ENCODE data around the gene SPRED1.
A peak's percentile ranks its signal among the peaks of the same experiment; 100 is the strongest.

Gene SPRED1

GRCh38 chr15:38252481-38253350 lies at the start of gene SPRED1:
Gene SPRED1, plus strand, starts transcription at chr15:38252836. Its CDS starts 350 bp downstream, at chr15:38253186.
- peak; percentile 42 to 46 for DNase-seq

GRCh38 chr15:38205526-38206272 lies 46.9 kb upstream of the SPRED1 start:
- DNase-seq = no peak

GRCh38 chr15:38207621-38208020 lies 45.0 kb upstream of the SPRED1 start:
- DNase-seq = no peak

- no peak for DNase-seq
These were observed 44.4 kb upstream of the SPRED1 start for GRCh38 chr15:38208206-38208605.

GRCh38 chr15:38208779-38209178 lies 43.9 kb upstream of the SPRED1 start:
- DNase-seq = no peak

- no peak for DNase-seq
These were observed 41.4 kb upstream of the SPRED1 start for GRCh38 chr15:38211249-38211648.

GRCh38 chr15:38211811-38212210 lies 40.8 kb upstream of the SPRED1 start:
- no peak for DNase-seq

- DNase-seq = no peak
These were observed 39.8 kb upstream of the SPRED1 start for GRCh38 chr15:38212729-38213351.

- DNase-seq = no peak
These were observed 39.3 kb upstream of the SPRED1 start for GRCh38 chr15:38213356-38213755.

- no peak for DNase-seq
These were observed 36.9 kb upstream of the SPRED1 start for GRCh38 chr15:38215707-38216106.

GRCh38 chr15:38216763-38217162 lies 35.9 kb upstream of the SPRED1 start:
- no peak for DNase-seq

GRCh38 chr15:38217191-38217595 lies 35.4 kb upstream of the SPRED1 start:
- no peak for DNase-seq

GRCh38 chr15:38217788-38218609 lies 34.6 kb upstream of the SPRED1 start:
- DNase-seq = no peak

GRCh38 chr15:38220606-38221273 lies 31.9 kb upstream of the SPRED1 start:
- no peak for DNase-seq

GRCh38 chr15:38224486-38224885 lies 28.1 kb upstream of the SPRED1 start:
- no peak for DNase-seq

- no peak for DNase-seq
These were observed 27.3 kb upstream of the SPRED1 start for GRCh38 chr15:38225381-38225780.

GRCh38 chr15:38226608-38227266 lies 25.9 kb upstream of the SPRED1 start:
- no peak for DNase-seq

GRCh38 chr15:38227941-38228340 lies 24.7 kb upstream of the SPRED1 start:
- no peak for DNase-seq

GRCh38 chr15:38228618-38229017 lies 24.0 kb upstream of the SPRED1 start:
- DNase-seq = no peak

- no peak for DNase-seq
These were observed 22.8 kb upstream of the SPRED1 start for GRCh38 chr15:38229705-38230310.

GRCh38 chr15:38231436-38231835 lies 21.2 kb upstream of the SPRED1 start:
- DNase-seq = no peak

Data from NCI-H2081 (cell line).